A673 (cell line): ENCODE measurements around the gene SLC29A3. TPM values are rescaled to one million over a fixed set of nuclear protein-coding genes. Genes with fewer than 3 reads are reported as not detected.

Source experiments
- BruUV-seq: library from RNA; stranded (reverse); fragments of 400-500 nt; replicated peaks from 2 replicates; lab custom pipeline; 2021; lab: Mats Ljungman, UMichigan
- CTCF ChIA-PET: fragments of 300-600 bp; sonication (Branson Sonifier 250); formaldehyde crosslinking; loops from one replicate; lab custom pipeline; 2022; ENCODE audit warnings: antibody characterized with exemption; lab: Charles Lee
- POLR2A ChIA-PET: fragments of 300-600 bp; sonication (Branson Sonifier 250); formaldehyde crosslinking; loops from one replicate; lab custom pipeline; 2022; ENCODE audit warnings: antibody characterized with exemption; ENCODE audit not compliant: low non-redundant PET; lab: Charles Lee
- DNase-seq: peaks from one replicate; pipeline ENCODE4 v3.0.0-alpha.2; 2015; ENCODE audit warnings: low spot score
- H3K27ac ChIP-seq: fragments of 200-600 bp; sonication (generic); 2 replicates; pipeline ENCODE4 v1.5.1; 2016; ENCODE audit warnings: mixed run types, low read depth, mild to moderate bottlenecking, mixed read lengths, antibody characterized with exemption, low read length; ENCODE audit not compliant: poor library complexity, severe bottlenecking
- H3K27me3 ChIP-seq: fragments of 200-600 bp; sonication (generic); replicated peaks from 2 replicates; pipeline ENCODE4 v1.6.1; 2017; ENCODE audit warnings: mixed run types, low read depth, mild to moderate bottlenecking, mixed read lengths, antibody characterized with exemption, low read length; ENCODE audit not compliant: insufficient read depth, poor library complexity
- H3K36me3 ChIP-seq: fragments of 200-600 bp; sonication (generic); 2 replicates; pipeline ENCODE4 v1.6.1; 2016; ENCODE audit warnings: mixed run types, mild to moderate bottlenecking, mixed read lengths, antibody characterized with exemption, low read length; ENCODE audit not compliant: insufficient read depth, poor library complexity, severe bottlenecking
- H3K4me1 ChIP-seq: fragments of 200-600 bp; sonication (generic); 2 replicates; pipeline ENCODE4 v1.6.1; 2017; ENCODE audit warnings: mixed run types, mild to moderate bottlenecking, mixed read lengths, antibody characterized with exemption, low read length; ENCODE audit not compliant: insufficient read depth, poor library complexity, severe bottlenecking
- H3K4me3 ChIP-seq: fragments of 200-600 bp; sonication (generic); 2 replicates; pipeline ENCODE4 v1.5.1; 2016; ENCODE audit warnings: low read depth, mixed run types, mild to moderate bottlenecking, mixed read lengths, low read length; ENCODE audit not compliant: poor library complexity, severe bottlenecking
- H3K9me3 ChIP-seq: fragments of 200-600 bp; sonication (generic); 2 replicates; pipeline ENCODE4 v1.6.1; 2016; ENCODE audit warnings: mixed run types, low read depth, mild to moderate bottlenecking, mixed read lengths, antibody characterized with exemption, low read length; ENCODE audit not compliant: poor library complexity, severe bottlenecking
- CTCF ChIP-seq: fragments of 300-800, 200-600 bp; sonication (generic); conservative IDR thresholded peaks from 2 replicates; pipeline ENCODE4 v1.5.1; 2017; ENCODE audit warnings: low read depth, mild to moderate bottlenecking, antibody characterized with exemption, low read length, moderate library complexity, mixed read lengths
- EZH2 ChIP-seq: fragments of 200-600 bp; sonication (generic); IDR thresholded peaks from 2 replicates; pipeline ENCODE4 v1.6.1; 2017; ENCODE audit warnings: borderline replicate concordance, low read depth, mild to moderate bottlenecking, mixed read lengths, antibody characterized with exemption, low read length; ENCODE audit not compliant: poor library complexity, severe bottlenecking
- intact Hi-C: fragments of 100-400 bp; cut with micrococcal nuclease; formaldehyde crosslinking; loops from one replicate; pipeline ENCODE4 v1.10.0; 2022; ENCODE audit not compliant: unreplicated experiment
- total RNA-seq: library from RNA; stranded (reverse); gene quantifications from 2 replicates; pipeline ENCODE4 v1.2.3, GENCODE V29; 2021

Gene SLC29A3
- total RNA-seq, 1 experiment from 2014 or later, result 6.1 TPM

- intact Hi-C loops, result no loop called here
- H3K4me3 ChIP-seq, result no peak overlapping the region
- no peak for DNase-seq
- ChIA-PET POLR2A (no interaction called here), CTCF (no interaction called here)
- no peak for TF ChIP-seq CTCF
- no peak for TF ChIP-seq EZH2
- no peak overlapping the region for H3K27ac ChIP-seq
- no peaks in the 10 kb centered on the region for H3K4me1 ChIP-seq
- H3K36me3 ChIP-seq, result no peaks in the 10 kb centered on the region
- no peaks in the 10 kb centered on the region for H3K9me3 ChIP-seq
- H3K27me3 ChIP-seq, result no peaks in the 10 kb centered on the region
- no TSS peak for BruUV-seq
Measured at GRCh38 chr10:71332466-71332865, 13.4 kb downstream of the SLC29A3 start.

- H3K4me3 ChIP-seq, result no peak overlapping the region
- no peaks in the 10 kb centered on the region for H3K9me3 ChIP-seq
- no peak for DNase-seq
- no TSS peak for BruUV-seq
- no peak overlapping the region for H3K27ac ChIP-seq
- intact Hi-C loops, result no loop called here
- TF ChIP-seq CTCF, result no peak
- TF ChIP-seq EZH2, result no peak
- ChIA-PET POLR2A (no interaction called here), CTCF (no interaction called here)
- no peaks in the 10 kb centered on the region for H3K27me3 ChIP-seq
- no peaks in the 10 kb centered on the region for H3K36me3 ChIP-seq
- no peaks in the 10 kb centered on the region for H3K4me1 ChIP-seq
Measured at GRCh38 chr10:71333129-71333887, 14.2 kb downstream of the SLC29A3 start.

GRCh38 chr10:71334221-71334791 is 15.2 kb downstream of the SLC29A3 start:
- ChIA-PET CTCF (no interaction called here), POLR2A (no interaction called here)
- no peaks in the 10 kb centered on the region for H3K4me1 ChIP-seq
- intact Hi-C loops, result no loop called here
- H3K9me3 ChIP-seq, result no peaks in the 10 kb centered on the region
- no peak overlapping the region for H3K27ac ChIP-seq
- no peak for DNase-seq
- no peak overlapping the region for H3K4me3 ChIP-seq
- no peaks in the 10 kb centered on the region for H3K27me3 ChIP-seq
- H3K36me3 ChIP-seq, result no peaks in the 10 kb centered on the region
- TF ChIP-seq CTCF (no peak), EZH2 (no peak)
- BruUV-seq, result no TSS peak
